Left lung (tissue), 10 donors: ENCODE data around the gene NTRK1. TPM values are rescaled to one million over a fixed set of nuclear protein-coding genes. Genes with fewer than 3 reads are reported as not detected.
A peak's percentile ranks its signal among the peaks of the same experiment; 100 is the strongest.

Experiments used
- ATAC-seq: fragments of 200-7000 bp; cut with Tn5 transposase; one replicate; pipeline ENCODE4 v1.9.1; 2020; ENCODE audit warnings: moderate library complexity
- DNase-seq, 4 donors: peaks; one replicate each; pipeline ENCODE4 v3.0.0-alpha.2; 2013 to 2020
- H3K27ac ChIP-seq, 2 donors: fragments of 200-600 bp; sonication (generic) in 1 of 2; one replicate each; pipeline versions ENCODE4 v1.5.0 to v1.8.0; 2020 to 2021
- H3K27me3 ChIP-seq, 2 donors: fragments of 200-600 bp; sonication (generic) in 1 of 2; one replicate each; pipeline versions ENCODE4 v1.5.0 to v1.8.0; 2020 to 2021
- H3K36me3 ChIP-seq, 2 donors: fragments of 200-600 bp; sonication (generic) in 1 of 2; one replicate each; pipeline versions ENCODE4 v1.5.0 to v1.8.0; 2020 to 2021
- H3K4me1 ChIP-seq, 2 donors: fragments of 200-600 bp; one replicate each; pipeline ENCODE4 v1.8.0; 2021
- H3K4me3 ChIP-seq, 2 donors: fragments of 200-600 bp; sonication (generic) in 1 of 2; one replicate each; pipeline versions ENCODE4 v1.5.0 to v1.8.0; 2020 to 2021; ENCODE audit warnings: mild to moderate bottlenecking in 1 of 2
- H3K9me3 ChIP-seq, 2 donors: fragments of 200-600 bp; sonication (generic) in 1 of 2; one replicate each; pipeline versions ENCODE4 v1.5.0 to v1.8.0; 2020 to 2021
- intact Hi-C, 2 donors: fragments of 100-400 bp; cut with DNase I; formaldehyde crosslinking; loops; one replicate each; pipeline versions ENCODE4 v1.11.2 to v1.14.2; 2022
- polyA plus RNA-seq, 6 donors: library from polyadenylated mRNA; unstranded; fragments of 120-200 nt; gene quantifications; one replicate each; pipeline ENCODE4 v1.2.1, GENCODE V29; 2013; ENCODE audit not compliant: insufficient read length in 6 of 6
- total RNA-seq, 2 donors: library from RNA; stranded (reverse); fragmentation: NEBNext Ultra II Directional; extraction: Animal tissue kit (Norgen Biotek cat#: 25700); gene quantifications; one replicate each; pipeline ENCODE4 v1.2.1, GENCODE V29; 2021
- TF ChIP-seq, protein P1 (sequence below), 2 donors: fragments of 200-600 bp; sonication (generic) in 1 of 2; IDR thresholded peaks; one replicate each; pipeline versions ENCODE4 v1.5.0 to v1.8.0; 2021; ENCODE audit warnings: antibody characterized with exemption in 2 of 2
- donor health status: DM: no; HTN: yes; CAD: no.
- donor health status: DM: no; HTN: no; CAD: no.

The NTRK1 gene
- total and polyA plus RNA-seq, 8 donors = 0.15 to 0.97 (median 0.34) TPM; not detected in 1

DNA sequence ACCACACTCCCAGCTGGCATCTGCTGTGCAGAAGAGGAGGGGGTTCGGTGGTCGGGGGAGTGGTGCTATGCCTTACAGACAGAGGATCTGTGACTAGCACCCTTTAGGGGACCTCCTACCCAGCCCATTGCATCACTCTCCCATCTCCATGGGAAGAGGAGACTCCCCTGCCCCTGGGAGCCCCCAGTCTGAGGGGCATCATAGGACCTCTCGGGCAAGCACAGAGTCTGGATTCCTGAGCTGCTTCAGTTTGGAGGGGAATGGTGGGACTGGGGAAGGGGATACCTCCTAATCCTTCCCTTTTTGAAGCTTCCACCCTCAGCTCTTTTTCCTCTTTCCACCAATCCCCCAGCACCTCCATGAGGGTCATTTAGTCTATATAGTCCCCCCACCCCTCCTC, 3.1 kb upstream of the NTRK1 start:
- Histone ChIP-seq H3K36me3 (no peaks in the 10 kb centered on the region), H3K27me3 (peaks cover 48 to 72% of the 10 kb centered on the region in 2 donors), H3K27ac (no peak overlapping the region), H3K4me3 (no peak overlapping the region), H3K4me1 (peaks cover 15 to 24% of the 10 kb centered on the region in 2 donors), H3K9me3 (no peaks in the 10 kb centered on the region)
- TF ChIP-seq, protein P1, sequence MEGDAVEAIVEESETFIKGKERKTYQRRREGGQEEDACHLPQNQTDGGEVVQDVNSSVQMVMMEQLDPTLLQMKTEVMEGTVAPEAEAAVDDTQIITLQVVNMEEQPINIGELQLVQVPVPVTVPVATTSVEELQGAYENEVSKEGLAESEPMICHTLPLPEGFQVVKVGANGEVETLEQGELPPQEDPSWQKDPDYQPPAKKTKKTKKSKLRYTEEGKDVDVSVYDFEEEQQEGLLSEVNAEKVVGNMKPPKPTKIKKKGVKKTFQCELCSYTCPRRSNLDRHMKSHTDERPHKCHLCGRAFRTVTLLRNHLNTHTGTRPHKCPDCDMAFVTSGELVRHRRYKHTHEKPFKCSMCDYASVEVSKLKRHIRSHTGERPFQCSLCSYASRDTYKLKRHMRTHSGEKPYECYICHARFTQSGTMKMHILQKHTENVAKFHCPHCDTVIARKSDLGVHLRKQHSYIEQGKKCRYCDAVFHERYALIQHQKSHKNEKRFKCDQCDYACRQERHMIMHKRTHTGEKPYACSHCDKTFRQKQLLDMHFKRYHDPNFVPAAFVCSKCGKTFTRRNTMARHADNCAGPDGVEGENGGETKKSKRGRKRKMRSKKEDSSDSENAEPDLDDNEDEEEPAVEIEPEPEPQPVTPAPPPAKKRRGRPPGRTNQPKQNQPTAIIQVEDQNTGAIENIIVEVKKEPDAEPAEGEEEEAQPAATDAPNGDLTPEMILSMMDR (IDR thresholded peaks at IDR 0.05) = no peak
- intact Hi-C loops = no loop called here
- DNase-seq = no peak
- no peak for ATAC-seq

DNA sequence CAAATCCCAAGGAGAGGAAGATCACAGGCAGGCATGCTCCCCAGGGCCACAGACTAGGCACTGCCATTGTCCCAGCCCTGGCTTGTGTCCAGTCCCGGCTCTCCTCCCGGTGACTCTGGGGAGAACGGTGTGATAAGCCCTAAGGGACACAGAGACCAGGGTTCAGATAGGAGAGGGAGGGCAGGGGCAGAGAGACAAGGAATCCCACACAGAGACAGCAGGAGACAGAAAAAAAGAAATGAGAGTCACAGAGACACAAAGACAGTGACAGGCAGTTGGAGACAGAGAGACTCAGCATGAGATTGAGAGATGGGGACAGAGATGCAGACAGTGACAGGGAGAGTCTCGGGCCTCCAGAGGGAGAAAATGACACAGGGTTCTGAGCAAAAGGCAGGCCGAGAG, 2.1 kb upstream of the NTRK1 start:
- DNase-seq (no peak), ATAC-seq (no peak)
- Histone ChIP-seq H3K36me3 (no peaks in the 10 kb centered on the region), H3K4me1 (peaks cover 15 to 24% of the 10 kb centered on the region in 2 donors), H3K9me3 (no peaks in the 10 kb centered on the region), H3K27ac (no peak overlapping the region), H3K4me3 (no peak overlapping the region), H3K27me3 (peaks cover 48 to 74% of the 10 kb centered on the region in 2 donors)
- intact Hi-C loops = no loop called here
- TF ChIP-seq, protein P1 (IDR thresholded peaks at IDR 0.05) = no peak

DNA sequence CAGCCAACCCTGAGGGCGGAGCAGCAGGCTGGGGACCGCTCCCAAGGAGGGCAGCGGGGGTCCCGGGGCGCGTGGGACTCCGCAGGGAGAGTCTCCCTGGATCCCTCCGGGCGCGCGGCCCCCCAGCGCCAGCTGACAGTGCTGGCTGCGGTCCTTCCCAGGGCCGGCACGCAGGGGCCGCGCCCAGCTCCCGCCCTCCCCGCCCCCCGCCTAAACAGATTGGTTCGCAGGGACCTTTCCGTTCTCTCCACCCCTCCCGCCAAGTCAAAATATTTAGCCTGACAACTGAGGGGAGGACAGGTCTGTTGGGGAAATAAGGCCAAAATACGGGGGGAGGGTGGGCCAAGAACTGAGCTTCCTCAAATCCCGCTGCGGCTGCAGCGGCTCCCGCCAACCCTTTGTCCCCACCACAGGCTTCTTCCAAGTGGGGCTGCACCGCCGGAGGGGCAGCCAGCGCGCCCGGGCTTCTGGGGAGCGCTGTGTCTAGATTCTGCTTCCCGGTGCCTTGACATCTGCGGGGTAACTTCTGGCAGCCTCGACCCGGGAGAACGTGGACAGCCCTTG, 1.6 kb upstream of the NTRK1 start, which contains the start of gene INSRR:
Gene INSRR, minus strand, starts transcription at position 159 of the 564 bp plus-strand sequence. CDS start 496 bp downstream, outside the sequence.
- Histone ChIP-seq H3K9me3 (no peaks in the 10 kb centered on the region), H3K4me1 (peaks cover 15 to 24% of the 10 kb centered on the region in 2 donors), H3K27ac (no peak within 1 kb of the TSS), H3K36me3 (no peaks in the 10 kb centered on the region), H3K27me3 (peaks cover 48 to 79% of the 10 kb centered on the region in 2 donors), H3K4me3 (peak within 1 kb of the TSS; percentile 5 to 12)
- DNase-seq = no peak
- no peak for ATAC-seq
- intact Hi-C loops = no loop called here
- TF ChIP-seq, protein P1 (IDR thresholded peaks at IDR 0.05) = no peak

DNA sequence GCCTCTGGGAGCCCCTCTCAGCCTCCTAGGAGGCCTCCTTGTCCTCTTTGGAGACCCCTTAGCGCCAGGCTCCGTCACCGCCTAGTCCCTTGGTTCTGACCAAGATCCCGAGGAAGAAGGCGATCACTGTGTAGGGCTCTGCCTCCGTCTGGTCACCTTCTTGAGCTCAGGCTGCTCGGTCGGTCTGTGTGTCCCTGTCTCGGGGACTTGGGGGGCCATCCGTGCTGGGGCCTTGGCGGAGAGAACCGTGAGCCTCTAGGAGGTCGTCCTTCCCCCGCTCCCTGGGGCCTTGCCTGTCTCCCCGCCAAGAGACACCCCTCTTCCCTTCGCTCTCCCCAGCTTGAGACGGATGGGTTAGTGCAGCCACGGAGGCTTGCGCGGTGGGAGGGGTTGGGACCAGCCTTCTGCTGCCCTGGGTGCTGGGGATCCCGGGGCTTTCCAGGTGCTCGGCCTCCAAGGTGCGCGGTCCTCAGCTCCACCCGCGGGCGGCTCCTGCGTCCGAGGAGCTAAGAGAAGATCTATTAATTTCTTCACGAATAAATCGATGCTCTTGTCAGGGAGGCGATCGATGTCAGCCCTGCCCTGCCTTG, 1.0 kb upstream of the NTRK1 start:
- Histone ChIP-seq H3K27me3 (peaks cover 48 to 84% of the 10 kb centered on the region in 2 donors), H3K9me3 (no peaks in the 10 kb centered on the region), H3K4me3 (peak overlapping the region; percentile 5 to 12), H3K4me1 (peaks cover 15 to 24% of the 10 kb centered on the region in 2 donors), H3K36me3 (no peaks in the 10 kb centered on the region), H3K27ac (no peak overlapping the region)
- peak; percentile 22 for ATAC-seq
- TF ChIP-seq, protein P1 (IDR thresholded peaks at IDR 0.05) = no peak
- no peak for DNase-seq
- intact Hi-C loops = loop anchor here in 1 of 2 donors (5.0 kb wide), 1 partner anchor 62 kb away; no protein-coding TSS in a partner anchor

DNA sequence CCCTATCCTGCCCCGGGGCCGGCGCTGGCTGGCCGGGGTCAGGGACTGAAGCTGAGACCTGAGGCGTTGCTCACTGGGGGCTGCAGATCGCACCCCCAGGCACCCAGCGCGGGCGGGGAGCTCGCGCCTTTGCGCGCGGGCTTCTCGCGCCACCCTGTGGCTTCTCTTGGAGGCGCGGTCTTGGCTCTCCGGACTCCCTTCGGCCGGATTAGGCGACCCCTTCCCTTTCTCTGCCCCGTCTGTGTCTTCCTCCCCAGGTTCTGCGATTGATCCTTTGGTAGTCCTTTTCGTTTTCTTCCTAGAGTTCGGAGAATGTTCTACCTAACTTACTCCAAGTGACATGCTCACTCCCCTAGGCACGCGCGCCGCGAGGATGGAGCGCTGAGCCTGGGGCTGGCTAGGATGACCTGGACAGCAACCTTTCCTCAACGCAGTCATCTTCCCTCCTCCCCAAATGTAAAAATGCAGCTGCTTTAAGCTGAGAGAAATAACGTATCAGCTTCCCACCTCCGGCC, 495 bp upstream of the NTRK1 start:
- ATAC-seq = peak; percentile 86
- H3K27ac ChIP-seq = no peak overlapping the region
- DNase-seq = peak in 1 of 4 donors; percentile 39
- no peaks in the 10 kb centered on the region for H3K36me3 ChIP-seq
- peak overlapping the region; percentile 5 to 12 for H3K4me3 ChIP-seq
- peaks cover 48 to 90% of the 10 kb centered on the region in 2 donors for H3K27me3 ChIP-seq
- intact Hi-C loops = loop anchor here in 1 of 2 donors (5.0 kb wide), 1 partner anchor 63 kb away; no protein-coding TSS in a partner anchor
- peaks cover 15 to 24% of the 10 kb centered on the region in 2 donors for H3K4me1 ChIP-seq
- TF ChIP-seq, protein P1 (IDR thresholded peaks at IDR 0.05) = peak; percentile 63 to 67
- H3K9me3 ChIP-seq = no peaks in the 10 kb centered on the region
